SK-N-SH treated with all-trans-retinoic acid at 6 μM for 48 hours (cell line): ENCODE data around the gene PRKCB.

Source experiments
- ATAC-seq: fragments of 200-7000 bp; cut with Tn5 transposase; 3 replicates; pipeline ENCODE4 v1.9.1; 2020; ENCODE audit warnings: mild to moderate bottlenecking, moderate library complexity
- ARNTL ChIP-seq: fragments of 450-650 bp; formaldehyde crosslinking; IDR thresholded peaks from 2 replicates; pipeline ENCODE4 v1.5.0; 2020; ENCODE audit warnings: low read depth, mild to moderate bottlenecking, moderate library complexity, borderline replicate concordance
- BACH2 ChIP-seq: fragments of 250-450 bp; sonication (Bioruptor Pico); IDR thresholded peaks from 2 replicates; pipeline ENCODE4 v1.9.0; 2021; ENCODE audit warnings: mild to moderate bottlenecking, borderline replicate concordance
- CSDC2 ChIP-seq: fragments of 250-450 bp; sonication (Bioruptor Pico); IDR thresholded peaks from 2 replicates; pipeline ENCODE4 v1.5.0; 2020; ENCODE audit warnings: mild to moderate bottlenecking, moderate library complexity
- CSRNP3 ChIP-seq: fragments of 250-450 bp; sonication (Bioruptor Pico); IDR thresholded peaks from 2 replicates; pipeline ENCODE4 v1.5.1; 2021; ENCODE audit warnings: mild to moderate bottlenecking, moderate library complexity
- ESRRG ChIP-seq: fragments of 250-450 bp; sonication (Bioruptor Pico); IDR thresholded peaks from 2 replicates; pipeline ENCODE4 v1.6.1; 2021; ENCODE audit warnings: mild to moderate bottlenecking
- ISL1 ChIP-seq: fragments of 250-450 bp; sonication (Bioruptor Pico); IDR thresholded peaks from 2 replicates; pipeline ENCODE4 v2.1.2; 2022; ENCODE audit warnings: mild to moderate bottlenecking, moderate library complexity
- POU6F1 ChIP-seq: fragments of 250-450 bp; sonication (Bioruptor Pico); IDR thresholded peaks from 2 replicates; pipeline ENCODE4 v1.8.0; 2021; ENCODE audit warnings: low read depth, mild to moderate bottlenecking, moderate library complexity, borderline replicate concordance
- PPARA ChIP-seq: fragments of 250-450 bp; sonication (Bioruptor Pico); IDR thresholded peaks from 2 replicates; pipeline ENCODE4 v1.5.0; 2020; ENCODE audit warnings: mild to moderate bottlenecking, borderline replicate concordance
- RARB ChIP-seq: fragments of 250-450 bp; sonication (Bioruptor Pico); IDR thresholded peaks from 2 replicates; pipeline ENCODE4 v1.8.0; 2021; ENCODE audit warnings: mild to moderate bottlenecking, moderate library complexity
- SNAI2 ChIP-seq: fragments of 250-450 bp; sonication (Bioruptor Pico); IDR thresholded peaks from 2 replicates; pipeline ENCODE4 v1.5.0; 2020; ENCODE audit warnings: mild to moderate bottlenecking, moderate library complexity
- TCF4 ChIP-seq: fragments of 250-450 bp; sonication (Bioruptor Pico); IDR thresholded peaks from 2 replicates; pipeline ENCODE4 v1.8.0; 2021; ENCODE audit warnings: mild to moderate bottlenecking, moderate library complexity, borderline replicate concordance
- TOX ChIP-seq: fragments of 250-450 bp; sonication (Bioruptor Pico); IDR thresholded peaks from 2 replicates; pipeline ENCODE4 v1.8.0; 2021; ENCODE audit warnings: mild to moderate bottlenecking, moderate library complexity, borderline replicate concordance
- TSHZ2 ChIP-seq: fragments of 250-450 bp; sonication (Bioruptor Pico); IDR thresholded peaks from 2 replicates; pipeline ENCODE4 v1.5.0; 2020; ENCODE audit warnings: mild to moderate bottlenecking, moderate library complexity
- ZFP3 ChIP-seq: fragments of 250-450 bp; sonication (Bioruptor Pico); IDR thresholded peaks from 2 replicates; pipeline ENCODE4 v1.5.0; 2020; ENCODE audit warnings: mild to moderate bottlenecking, moderate library complexity
- ZFP30 ChIP-seq: fragments of 450-650 bp; formaldehyde crosslinking; IDR thresholded peaks from 2 replicates; pipeline ENCODE4 v1.5.0; 2022; ENCODE audit warnings: mild to moderate bottlenecking, moderate library complexity
- ZNF70 ChIP-seq: fragments of 450-650 bp; formaldehyde crosslinking; IDR thresholded peaks from 2 replicates; pipeline ENCODE4 v1.5.0; 2020; ENCODE audit warnings: mild to moderate bottlenecking, moderate library complexity
- ZNF8 ChIP-seq: fragments of 450-650 bp; formaldehyde crosslinking; IDR thresholded peaks from 2 replicates; pipeline ENCODE4 v1.5.0; 2020; ENCODE audit warnings: mild to moderate bottlenecking, moderate library complexity
- TF ChIP-seq, protein P1 (sequence below): fragments of 250-450 bp; sonication (Bioruptor Pico); IDR thresholded peaks from 2 replicates; pipeline ENCODE4 v1.5.1; 2020; ENCODE audit warnings: low read depth, mild to moderate bottlenecking, moderate library complexity
- TF ChIP-seq, protein P2 (sequence below): fragments of 250-450 bp; sonication (Bioruptor Pico); IDR thresholded peaks from 2 replicates; pipeline ENCODE4 v1.8.0; 2020; ENCODE audit warnings: mild to moderate bottlenecking, moderate library complexity, borderline replicate concordance

Gene PRKCB

GRCh38 chr16:24098896-24099295 lies 263.1 kb downstream of the PRKCB start (continued):
- TF ChIP-seq, protein P1, sequence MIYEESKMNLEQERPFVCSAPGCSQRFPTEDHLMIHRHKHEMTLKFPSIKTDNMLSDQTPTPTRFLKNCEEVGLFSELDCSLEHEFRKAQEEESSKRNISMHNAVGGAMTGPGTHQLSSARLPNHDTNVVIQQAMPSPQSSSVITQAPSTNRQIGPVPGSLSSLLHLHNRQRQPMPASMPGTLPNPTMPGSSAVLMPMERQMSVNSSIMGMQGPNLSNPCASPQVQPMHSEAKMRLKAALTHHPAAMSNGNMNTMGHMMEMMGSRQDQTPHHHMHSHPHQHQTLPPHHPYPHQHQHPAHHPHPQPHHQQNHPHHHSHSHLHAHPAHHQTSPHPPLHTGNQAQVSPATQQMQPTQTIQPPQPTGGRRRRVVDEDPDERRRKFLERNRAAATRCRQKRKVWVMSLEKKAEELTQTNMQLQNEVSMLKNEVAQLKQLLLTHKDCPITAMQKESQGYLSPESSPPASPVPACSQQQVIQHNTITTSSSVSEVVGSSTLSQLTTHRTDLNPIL (CRISPR knock-in tag), result no peak
- TF ChIP-seq ZFP3 (CRISPR knock-in tag), result no peak
- TF ChIP-seq TOX, result no peak

- no peak for ATAC-seq
Measured at GRCh38 chr16:24101431-24101830, 265.6 kb downstream of the PRKCB start.

More at GRCh38 chr16:24101431-24101830, 265.6 kb downstream of the PRKCB start:
- no peak for TF ChIP-seq RARB (CRISPR knock-in tag)
- TF ChIP-seq BACH2 (CRISPR knock-in tag), result no peak
- no peak for TF ChIP-seq TCF4 (CRISPR knock-in tag)
- no peak for TF ChIP-seq ZNF8 (CRISPR knock-in tag)
- TF ChIP-seq CSDC2 (CRISPR knock-in tag), result no peak
- TF ChIP-seq ESRRG (CRISPR knock-in tag), result no peak
- TF ChIP-seq SNAI2, result no peak
- no peak for TF ChIP-seq ISL1 (CRISPR knock-in tag)
- TF ChIP-seq ZFP30 (CRISPR knock-in tag), result no peak
- TF ChIP-seq, protein P2, sequence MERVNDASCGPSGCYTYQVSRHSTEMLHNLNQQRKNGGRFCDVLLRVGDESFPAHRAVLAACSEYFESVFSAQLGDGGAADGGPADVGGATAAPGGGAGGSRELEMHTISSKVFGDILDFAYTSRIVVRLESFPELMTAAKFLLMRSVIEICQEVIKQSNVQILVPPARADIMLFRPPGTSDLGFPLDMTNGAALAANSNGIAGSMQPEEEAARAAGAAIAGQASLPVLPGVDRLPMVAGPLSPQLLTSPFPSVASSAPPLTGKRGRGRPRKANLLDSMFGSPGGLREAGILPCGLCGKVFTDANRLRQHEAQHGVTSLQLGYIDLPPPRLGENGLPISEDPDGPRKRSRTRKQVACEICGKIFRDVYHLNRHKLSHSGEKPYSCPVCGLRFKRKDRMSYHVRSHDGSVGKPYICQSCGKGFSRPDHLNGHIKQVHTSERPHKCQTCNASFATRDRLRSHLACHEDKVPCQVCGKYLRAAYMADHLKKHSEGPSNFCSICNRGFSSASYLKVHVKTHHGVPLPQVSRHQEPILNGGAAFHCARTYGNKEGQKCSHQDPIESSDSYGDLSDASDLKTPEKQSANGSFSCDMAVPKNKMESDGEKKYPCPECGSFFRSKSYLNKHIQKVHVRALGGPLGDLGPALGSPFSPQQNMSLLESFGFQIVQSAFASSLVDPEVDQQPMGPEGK (CRISPR knock-in tag), result no peak
- no peak for TF ChIP-seq PPARA (CRISPR knock-in tag)
- no peak for TF ChIP-seq TOX
- TF ChIP-seq, protein P1 (CRISPR knock-in tag), result no peak
- TF ChIP-seq ZNF70 (CRISPR knock-in tag), result no peak
- TF ChIP-seq CSRNP3 (CRISPR knock-in tag), result no peak
- no peak for TF ChIP-seq TSHZ2 (CRISPR knock-in tag)
- no peak for TF ChIP-seq POU6F1 (CRISPR knock-in tag)
- TF ChIP-seq ARNTL (CRISPR knock-in tag), result no peak
